Measurements from ENCODE around the gene ZSCAN10.

Gene ZSCAN10

GRCh38 chr16:3099395-3099731 lies 269 bp upstream of the ZSCAN10 start:
- in situ Hi-C loops (cut with HindIII; ENCODE audit: low sequenced_read_pairs) = no loop called here
- no peak for DNase-seq (ENCODE audit: low read depth, low spot score)
- H3K4me3 ChIP-seq (ENCODE audit: low read depth, low read length) = no peak overlapping the region
- no peak for TF ChIP-seq CTCF (IDR thresholded peaks at IDR 0.05; ENCODE audit: low read depth, low read length)

GRCh38 chr16:3097266-3097665 lies 1.8 kb downstream of the ZSCAN10 start:
- no peak overlapping the region for H3K4me3 ChIP-seq (ENCODE audit: low read depth, low read length)
- in situ Hi-C loops (cut with HindIII; ENCODE audit: low sequenced_read_pairs) = no loop called here
- no peak for TF ChIP-seq CTCF (IDR thresholded peaks at IDR 0.05; ENCODE audit: low read depth, low read length)
- no peak for DNase-seq (ENCODE audit: low read depth, low spot score)

GRCh38 chr16:3096362-3096761 lies 2.7 kb downstream of the ZSCAN10 start:
- no peak for TF ChIP-seq CTCF (IDR thresholded peaks at IDR 0.05; ENCODE audit: low read depth, low read length)
- in situ Hi-C loops (cut with HindIII; ENCODE audit: low sequenced_read_pairs) = no loop called here
- no peak overlapping the region for H3K4me3 ChIP-seq (ENCODE audit: low read depth, low read length)
- no peak for DNase-seq (ENCODE audit: low read depth, low spot score)

GRCh38 chr16:3095869-3096268 lies 3.2 kb downstream of the ZSCAN10 start:
- in situ Hi-C loops (cut with HindIII; ENCODE audit: low sequenced_read_pairs) = no loop called here
- peak; percentile 10 for TF ChIP-seq CTCF (IDR thresholded peaks at IDR 0.05; ENCODE audit: low read depth, low read length)
- no peak for DNase-seq (ENCODE audit: low read depth, low spot score)
- H3K4me3 ChIP-seq (ENCODE audit: low read depth, low read length) = no peak overlapping the region

GRCh38 chr16:3094289-3095027 lies 4.6 kb downstream of the ZSCAN10 start:
- DNase-seq (ENCODE audit: low read depth, low spot score) = peak; percentile 27
- in situ Hi-C loops (cut with HindIII; ENCODE audit: low sequenced_read_pairs) = no loop called here
- peak; percentile 62 for TF ChIP-seq CTCF (IDR thresholded peaks at IDR 0.05; ENCODE audit: low read depth, low read length)
- H3K4me3 ChIP-seq (ENCODE audit: low read depth, low read length) = no peak overlapping the region

- H3K4me3 ChIP-seq (ENCODE audit: low read depth, low read length) = no peak overlapping the region
- TF ChIP-seq CTCF (IDR thresholded peaks at IDR 0.05; ENCODE audit: low read depth, low read length) = no peak
- in situ Hi-C loops (cut with HindIII; ENCODE audit: low sequenced_read_pairs) = no loop called here
- DNase-seq (ENCODE audit: low read depth, low spot score) = no peak
These were observed 6.6 kb downstream of the ZSCAN10 start for GRCh38 chr16:3092501-3092941.
